Right ventricle myocardium inferior (tissue), 1 donor: Measurements from ENCODE around the gene DIS3L2. TPM values are rescaled to one million over a fixed set of nuclear protein-coding genes. Genes with fewer than 3 reads are reported as not detected.
"Not testable (repeated sequence)": the region's sequence is repeated elsewhere in the genome, so short reads cannot be mapped to it uniquely, and the experiment has no call there.

Experiments
- ATAC-seq: fragments of 200-7000 bp; cut with Tn5 transposase; one replicate; pipeline ENCODE4 v1.9.1; 2020; ENCODE audit warnings: mild to moderate bottlenecking, moderate library complexity
- DNase-seq: peaks from one replicate; pipeline ENCODE4 v3.0.0; 2021; ENCODE audit errors: missing footprints
- intact Hi-C: fragments of 100-400 bp; cut with DNase I; formaldehyde crosslinking; loops from one replicate; pipeline ENCODE4 v1.11.0; 2022
- total RNA-seq: library from RNA; stranded (reverse); fragmentation: NEBNext Ultra II Directional; extraction: Animal tissue kit (Norgen Biotek cat#: 25700); gene quantifications from one replicate; pipeline ENCODE4 v1.2.1, GENCODE V29; 2021
- donor health status: DM: no; HTN: yes; CAD: no; lungs with severe emphysema.

The DIS3L2 gene
- total RNA-seq, 1 donor from 2014 or later: 16.9 TPM

GRCh38 chr2:232315049-232315922, 353.8 kb downstream of the DIS3L2 start:
- intact Hi-C loops: no loop called here
- ATAC-seq (peak; percentile 74), DNase-seq (peak; percentile 90)

GRCh38 chr2:232315923-232316299, 354.4 kb downstream of the DIS3L2 start:
- DNase-seq (no peak), ATAC-seq (no peak)
- intact Hi-C loops: no loop called here

DNA sequence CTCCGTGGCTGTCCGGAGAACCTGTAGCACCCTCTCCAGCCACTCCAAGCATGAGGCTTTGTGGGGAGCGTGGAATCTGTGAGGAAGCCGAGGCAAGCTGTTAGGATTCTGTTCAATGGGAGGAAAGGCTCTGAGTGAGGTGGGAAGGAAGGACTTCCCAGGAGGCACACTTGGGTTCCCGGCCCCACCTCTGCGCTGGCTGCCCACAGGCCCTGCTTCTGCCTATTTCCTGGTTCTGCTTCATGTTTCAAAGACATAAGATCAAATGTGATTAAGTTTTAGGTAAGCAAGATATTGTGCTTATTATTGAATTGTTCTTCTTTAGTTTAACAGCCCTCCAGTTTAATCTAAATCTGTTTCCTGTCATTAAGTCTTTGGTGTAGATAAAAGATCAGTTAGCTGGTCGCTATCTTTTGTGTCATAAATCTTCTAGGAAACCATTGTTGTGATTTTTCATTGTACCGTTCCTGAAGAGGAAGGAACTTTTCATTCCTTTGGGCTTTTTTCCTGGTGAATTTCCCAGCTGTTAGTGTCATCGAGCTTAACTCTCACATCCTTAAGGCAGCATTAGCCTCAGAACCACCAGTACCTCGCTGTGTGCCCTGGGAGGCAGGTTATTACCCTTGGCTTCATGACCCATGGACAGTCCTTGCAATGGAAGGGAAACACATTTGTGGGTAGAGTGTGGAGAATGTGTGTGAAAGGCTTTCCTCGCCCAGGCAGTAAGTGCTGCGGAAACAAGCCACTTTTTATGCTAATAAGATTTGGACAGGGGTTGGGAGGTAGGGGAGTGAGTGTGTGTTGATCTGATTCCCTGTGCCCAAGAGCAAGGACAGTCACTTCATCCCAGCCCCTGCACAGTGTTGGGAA, 355.2 kb downstream of the DIS3L2 start:
- intact Hi-C loops: no loop called here
- DNase-seq: no peak
- no peak for ATAC-seq

GRCh38 chr2:232318169-232318855, 356.8 kb downstream of the DIS3L2 start:
- no peak for ATAC-seq
- DNase-seq: no peak
- intact Hi-C loops: no loop called here

DNA sequence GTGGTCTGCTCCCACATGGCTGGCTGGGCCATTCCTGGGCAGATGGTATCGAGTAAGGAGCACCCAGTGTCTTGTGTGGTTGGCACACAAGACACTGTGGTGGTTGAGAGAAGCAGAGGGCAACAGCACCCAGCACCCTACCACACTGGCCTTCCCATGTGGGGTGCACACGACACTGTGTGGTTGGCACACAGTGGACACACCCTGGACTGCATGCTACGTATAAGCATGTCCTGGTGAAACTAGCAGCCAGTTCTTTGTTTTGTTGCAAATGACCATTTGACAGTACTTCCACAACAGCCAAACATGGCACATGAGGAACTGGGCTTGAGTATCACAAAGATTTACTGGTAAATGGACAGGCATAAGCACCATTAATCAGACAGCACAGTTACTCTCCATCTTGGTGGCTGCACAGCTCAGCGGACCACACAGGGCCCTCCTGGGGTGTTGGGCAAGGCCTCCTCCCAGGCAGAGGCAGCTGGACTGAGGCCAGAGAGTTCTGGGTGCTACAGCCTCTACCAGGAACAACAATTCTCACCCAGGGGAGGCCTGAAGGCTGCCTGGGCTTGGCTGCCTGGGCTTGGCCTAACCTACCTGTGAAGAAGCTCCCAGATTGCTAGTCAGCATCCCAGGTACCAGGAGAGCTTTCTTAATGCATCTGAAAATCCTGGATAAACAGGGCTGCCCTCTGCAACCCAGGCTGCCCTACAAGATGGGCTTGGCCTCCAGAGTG, 357.7 kb downstream of the DIS3L2 start:
- ATAC-seq (no peak), DNase-seq (no peak)
- intact Hi-C loops: no loop called here

GRCh38 chr2:232319803-232320442, 358.4 kb downstream of the DIS3L2 start:
- DNase-seq (no peak), ATAC-seq (no peak)
- intact Hi-C loops: loop anchor here (10.0 kb wide), 1 partner anchor 115 kb away; no protein-coding TSS in a partner anchor

- intact Hi-C loops: loop anchor here (10.0 kb wide), 1 partner anchor 114 kb away; no protein-coding TSS in a partner anchor
- DNase-seq (no peak), ATAC-seq (no peak)
Observed at GRCh38 chr2:232320443-232320803, 358.9 kb downstream of the DIS3L2 start.

DNA sequence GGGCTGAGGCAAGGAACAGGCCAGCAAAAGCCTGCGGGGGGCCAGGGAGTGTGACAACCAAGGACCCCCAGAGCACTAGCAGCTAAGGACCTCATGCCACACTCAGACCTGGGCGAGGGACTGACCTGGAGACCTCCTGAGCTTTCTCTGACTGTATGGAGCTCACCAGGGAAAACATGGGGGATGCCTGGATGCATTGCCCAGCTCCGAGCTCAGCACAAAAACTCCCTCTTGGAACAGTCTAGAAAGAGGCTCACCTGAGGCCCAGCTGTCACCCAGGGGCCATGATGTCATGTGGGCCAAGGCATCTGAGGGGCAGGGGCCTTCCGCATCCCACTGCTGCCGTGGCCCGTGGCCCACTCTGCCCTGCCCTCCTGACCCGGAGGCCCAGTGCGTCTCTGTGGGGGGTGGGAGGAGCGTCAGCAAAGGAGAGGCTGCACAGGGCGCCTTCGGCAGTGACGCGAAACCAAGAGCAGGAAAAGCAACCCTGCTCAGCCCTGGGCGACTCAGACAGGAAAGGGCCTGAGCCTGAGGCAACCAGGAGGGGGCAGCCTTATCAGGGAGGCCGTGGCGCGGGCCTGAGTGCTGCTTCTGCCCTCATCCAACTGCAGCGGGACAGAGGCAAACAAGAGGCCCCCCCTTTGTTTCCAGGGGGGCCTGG, 359.8 kb downstream of the DIS3L2 start:
- intact Hi-C loops: loop anchor here (10.0 kb wide), 1 partner anchor 114 kb away; no protein-coding TSS in a partner anchor
- no peak for ATAC-seq
- DNase-seq: no peak

DNA sequence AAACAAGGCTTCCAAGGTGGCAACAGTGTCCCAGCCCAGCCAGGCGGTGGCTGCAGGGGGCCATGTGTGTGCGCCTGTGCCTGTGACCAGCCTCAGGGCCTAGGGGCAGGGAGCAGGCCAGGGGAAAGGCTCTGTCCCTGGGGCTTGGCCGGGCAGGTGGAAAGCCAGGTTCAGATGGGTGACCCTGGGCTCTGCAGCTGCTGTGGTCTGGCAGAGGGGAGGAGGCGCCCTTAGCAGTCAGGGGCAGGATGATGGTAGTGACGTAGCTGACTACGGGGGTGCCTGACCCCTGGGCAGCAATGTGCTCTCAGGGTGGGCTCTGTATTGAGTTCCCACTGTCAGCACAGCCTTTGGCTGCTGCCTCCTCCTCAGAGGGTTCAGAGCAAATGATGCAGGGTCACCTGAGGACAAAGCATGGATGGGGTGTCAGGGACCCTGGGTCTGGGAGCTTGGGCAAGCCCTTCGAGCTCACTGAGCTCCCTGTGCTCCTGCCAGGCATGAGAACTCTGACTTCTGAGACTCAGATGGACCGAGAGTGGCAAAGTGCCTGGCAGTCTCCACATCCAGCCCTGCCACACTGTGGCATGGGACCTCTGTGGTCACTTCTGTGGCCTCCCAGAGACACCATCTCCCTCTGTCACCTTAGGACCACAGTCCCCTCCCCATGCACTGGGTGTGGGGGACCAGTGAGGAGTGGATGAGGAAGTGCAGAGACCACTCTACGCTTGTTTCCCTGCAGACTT, 360.5 kb downstream of the DIS3L2 start:
- ATAC-seq: no peak
- DNase-seq: no peak
- intact Hi-C loops: loop anchor here (10.0 kb wide), 1 partner anchor 113 kb away; no protein-coding TSS in a partner anchor

- no peak for ATAC-seq
- intact Hi-C loops: loop anchor here (10.0 kb wide), 1 partner anchor 112 kb away; no protein-coding TSS in a partner anchor
- DNase-seq: no peak
Observed at GRCh38 chr2:232322560-232323327, 361.2 kb downstream of the DIS3L2 start.

DNA sequence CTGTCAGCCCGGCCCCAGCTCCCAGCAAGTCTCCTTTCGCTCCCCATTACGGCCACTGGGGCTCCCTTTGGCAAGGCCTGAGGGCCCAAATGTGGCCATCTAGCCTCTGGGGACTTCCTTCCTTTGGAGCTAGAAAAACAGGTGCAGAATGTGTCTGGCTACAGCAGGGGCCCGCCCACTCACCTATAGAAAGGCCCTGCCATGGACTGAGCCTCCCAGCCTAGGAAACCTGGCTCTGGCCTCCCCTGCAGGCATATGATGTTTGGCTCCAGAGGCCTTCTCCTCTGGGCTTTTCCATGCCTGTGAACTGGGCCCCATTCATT, 361.8 kb downstream of the DIS3L2 start:
- ATAC-seq (no peak), DNase-seq (no peak)
- intact Hi-C loops: loop anchor here (10.0 kb wide), 1 partner anchor 112 kb away; no protein-coding TSS in a partner anchor

DNA sequence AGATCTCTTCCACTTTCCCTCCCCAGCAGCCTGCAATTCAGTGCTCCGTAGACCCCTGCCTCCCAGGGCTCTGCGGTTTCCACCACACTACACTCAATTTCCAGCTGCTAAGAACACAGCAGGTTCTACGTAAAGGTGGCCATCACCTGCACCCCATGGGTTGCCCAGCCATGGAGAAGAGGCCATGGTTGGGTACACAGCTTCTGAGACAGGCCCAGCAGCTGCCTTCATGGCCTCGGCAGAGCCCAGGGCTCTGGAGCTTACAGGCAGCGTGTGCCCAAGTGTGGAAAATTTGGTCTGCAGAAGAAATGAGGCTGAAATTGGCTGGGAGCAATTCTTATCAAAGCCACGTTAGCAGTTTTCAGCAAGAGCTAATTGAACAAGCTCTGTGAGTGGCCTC, 362.5 kb downstream of the DIS3L2 start:
- DNase-seq, ATAC-seq: not testable (repeated sequence)
- intact Hi-C loops: loop anchor here (10.0 kb wide), 1 partner anchor 111 kb away; no protein-coding TSS in a partner anchor

DNA sequence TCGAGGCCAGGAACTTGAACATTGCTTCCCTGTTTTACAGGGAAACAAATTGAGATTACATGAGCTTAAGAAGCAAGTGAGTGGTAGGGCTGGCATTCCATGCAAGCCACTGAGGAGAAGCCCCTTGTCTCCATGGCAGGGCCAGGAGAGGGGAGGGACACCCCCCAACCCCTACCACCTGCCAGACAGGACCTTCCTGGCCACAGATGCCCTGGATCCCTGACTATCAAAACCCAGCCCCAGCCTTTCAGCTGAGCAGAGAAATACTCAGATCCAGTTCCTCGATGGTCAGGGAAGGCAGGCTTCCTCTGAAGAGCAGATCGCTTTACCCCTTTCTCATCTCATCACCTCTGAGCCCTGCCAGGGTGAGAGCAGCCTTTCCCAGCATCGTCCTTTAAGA, 363.3 kb downstream of the DIS3L2 start:
- intact Hi-C loops: loop anchor here (5.0 to 10.0 kb wide), 3 partner anchors 110 to 417 kb away; partner anchors contain the start of gene NPPC
- ATAC-seq (no peak), DNase-seq (peak; percentile 27)

DNA sequence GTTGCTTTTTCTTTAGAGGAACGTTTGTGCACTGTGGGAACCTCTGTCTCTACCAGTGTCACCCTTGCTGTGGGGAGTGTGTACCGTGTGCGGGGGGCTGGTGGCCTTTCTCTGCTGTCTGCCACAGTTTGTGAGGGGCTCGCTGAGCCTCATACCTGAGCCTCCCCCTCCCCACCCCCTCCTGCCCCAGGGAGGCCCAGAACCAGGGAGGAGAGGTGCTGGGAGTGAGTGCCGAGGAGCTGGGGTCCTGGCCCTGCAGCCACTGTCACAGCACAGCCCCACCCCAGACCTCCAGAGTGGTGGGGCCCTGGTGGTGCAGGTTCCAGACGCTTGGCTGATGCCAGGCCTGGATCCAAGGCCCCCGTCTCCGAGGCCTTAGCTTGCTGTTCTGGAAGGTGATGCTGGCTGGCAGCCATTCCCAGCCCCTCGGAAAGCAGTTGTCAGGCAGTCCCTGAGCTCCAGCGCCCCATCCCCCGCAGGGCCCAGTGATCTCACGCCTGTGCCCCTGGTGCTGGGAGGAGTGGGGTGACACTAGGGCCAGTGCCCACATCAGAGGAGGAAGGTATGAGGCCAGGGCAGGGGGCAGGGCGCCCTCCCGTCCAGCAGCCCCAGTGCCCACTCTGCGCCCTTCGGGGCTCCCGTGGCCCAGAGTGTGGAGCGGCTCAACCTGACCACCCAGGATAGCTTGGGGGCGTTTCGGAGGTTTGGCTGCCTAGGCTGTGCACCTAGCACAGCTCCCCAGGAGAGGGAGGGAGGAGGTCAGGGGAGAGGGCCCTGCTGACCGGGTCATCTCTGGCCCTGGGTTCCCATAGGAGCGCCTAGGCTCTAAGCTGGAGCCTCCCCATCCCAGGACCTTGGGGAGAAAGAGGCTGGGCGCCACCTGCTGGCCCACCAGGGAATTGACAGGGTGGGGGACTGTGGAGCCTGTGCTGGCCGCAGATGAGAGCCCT, 364.1 kb downstream of the DIS3L2 start:
- ATAC-seq (peak; percentile 66), DNase-seq (peak; percentile 84)
- intact Hi-C loops: loop anchor here (5.0 to 10.0 kb wide), 3 partner anchors 109 to 418 kb away; partner anchors contain the start of gene NPPC
